NCI-H2196 treated with DMSO at 0.1 percent for 48 hours (cell line): ENCODE measurements around the gene FARP1.

ENCODE experiments used
- DNase-seq: peaks from one replicate; lab custom pipeline; 2025; ENCODE audit not compliant: unreplicated experiment; lab: John Stamatoyannopoulos, UW

FARP1 gene

GRCh38 chr13:98439896-98440295 lies 297.0 kb downstream of the FARP1 start:
- DNase-seq = no peak

GRCh38 chr13:98440390-98441055 lies 297.6 kb downstream of the FARP1 start:
- DNase-seq = no peak

- DNase-seq = no peak
Measured at GRCh38 chr13:98441056-98441676, 298.3 kb downstream of the FARP1 start.

GRCh38 chr13:98442391-98443230 lies 299.7 kb downstream of the FARP1 start:
- DNase-seq = no peak

GRCh38 chr13:98443329-98443728 lies 300.4 kb downstream of the FARP1 start:
- no peak for DNase-seq

- no peak for DNase-seq
Measured at GRCh38 chr13:98443800-98444325, 301.0 kb downstream of the FARP1 start.

- no peak for DNase-seq
Measured at GRCh38 chr13:98444381-98444780, 301.5 kb downstream of the FARP1 start.

- no peak for DNase-seq
Measured at GRCh38 chr13:98445340-98446233, 302.7 kb downstream of the FARP1 start.

- no peak for DNase-seq
Measured at GRCh38 chr13:98446234-98446621, 303.3 kb downstream of the FARP1 start.

GRCh38 chr13:98447130-98447529 lies 304.2 kb downstream of the FARP1 start:
- DNase-seq = no peak

GRCh38 chr13:98447881-98448641 lies 305.2 kb downstream of the FARP1 start:
- DNase-seq = no peak

- no peak for DNase-seq
Measured at GRCh38 chr13:98448642-98448928, 305.7 kb downstream of the FARP1 start.

- no peak for DNase-seq
Measured at GRCh38 chr13:98449273-98449672, 306.4 kb downstream of the FARP1 start.

- no peak for DNase-seq
Measured at GRCh38 chr13:98450026-98450425, 307.1 kb downstream of the FARP1 start.

- DNase-seq = no peak
Measured at GRCh38 chr13:98450539-98451111, 307.7 kb downstream of the FARP1 start.

- DNase-seq = no peak
Measured at GRCh38 chr13:98451676-98452470, 309.0 kb downstream of the FARP1 start.

- no peak for DNase-seq
Measured at GRCh38 chr13:98452851-98453843, 310.3 kb downstream of the FARP1 start.

GRCh38 chr13:98454389-98454881 lies 311.5 kb downstream of the FARP1 start:
- peak; percentile 2 for DNase-seq
